ENCODE data around the gene MED29. TPM values are rescaled to one million over a fixed set of nuclear protein-coding genes. Genes with fewer than 3 reads are reported as not detected.

MED29 gene
- total RNA-seq, 2 experiments from 2014 or later: 28.3 to 31.3 TPM

DNA sequence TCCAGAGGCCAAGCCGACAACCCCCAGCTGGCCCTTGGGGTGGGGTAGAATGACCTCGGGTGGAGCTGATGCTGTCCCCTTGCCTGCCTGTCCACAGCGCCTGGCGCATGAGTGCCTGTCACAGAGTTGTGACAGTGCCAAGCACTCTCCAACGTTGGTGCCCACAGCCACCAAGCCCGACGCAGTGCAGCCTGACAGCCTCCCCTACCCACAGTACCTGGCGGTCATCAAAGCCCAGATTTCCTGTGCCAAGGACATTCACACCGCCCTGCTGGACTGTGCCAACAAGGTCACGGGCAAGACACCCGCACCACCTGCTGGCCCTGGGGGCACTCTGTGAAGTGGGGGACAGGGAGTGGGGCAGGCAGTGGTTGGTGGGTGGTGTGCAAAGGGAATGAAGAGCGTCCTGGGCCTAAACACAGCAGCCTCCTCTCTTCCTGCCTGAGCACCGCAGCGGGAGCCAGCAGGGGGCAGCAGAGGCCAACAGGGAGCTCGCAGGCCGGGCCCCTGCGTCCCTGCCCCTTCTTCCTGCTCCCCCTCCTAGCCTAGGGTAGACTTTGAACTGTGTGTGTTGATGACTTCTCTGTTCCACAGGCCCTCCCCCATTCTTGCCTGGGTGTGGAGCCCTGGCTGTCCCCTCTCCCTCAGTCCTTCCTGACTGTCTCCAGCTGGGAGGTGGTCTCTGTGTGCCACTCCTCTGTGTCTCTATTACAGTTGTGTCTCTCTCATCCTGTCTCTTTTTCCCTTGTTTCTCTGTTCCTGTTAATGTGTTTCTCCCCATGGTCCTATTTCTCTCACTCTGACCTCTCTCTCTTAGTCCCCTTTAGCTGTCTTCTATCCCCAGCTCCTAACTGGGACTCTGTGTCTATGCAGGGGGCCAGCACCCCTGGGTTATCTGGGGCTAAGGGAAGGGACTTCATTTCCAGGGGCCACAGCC lies 6.5 kb downstream of the MED29 start:
- CTCF ChIA-PET (ENCODE audit: unreplicated experiment): interaction anchor here (0.6 to 0.8 kb wide), 2 partner anchors 14 to 23 kb away, joined by 3 read pairs; no protein-coding TSS in a partner anchor
- Histone ChIP-seq H2AFZ (ENCODE audit: low read length) (no peak overlapping the region), H4K20me1 (ENCODE audit: insufficient read depth, low read length) (no peaks in the 10 kb centered on the region), H3K36me3 (ENCODE audit: insufficient read depth, low read length) (peaks cover 34% of the 10 kb centered on the region), H3K4me2 (ENCODE audit: low read length) (peak overlapping the region; percentile 68), H3K27ac (ENCODE audit: low read depth, low read length, poor library complexity, severe bottlenecking) (peak overlapping the region; percentile 75), H3K9me2 (ENCODE audit: insufficient read depth, low read length) (no peaks in the 10 kb centered on the region), H3K4me1 (ENCODE audit: insufficient read depth, low read length, poor library complexity, severe bottlenecking) (peaks cover 57% of the 10 kb centered on the region), H3K4me3 (ENCODE audit: low read depth, low read length, poor library complexity, severe bottlenecking) (peak overlapping the region; percentile 27), H3K9me3 (ENCODE audit: low read length) (no peaks in the 10 kb centered on the region), H3K79me2 (ENCODE audit: insufficient read depth, low read depth, low read length) (peaks cover 2% of the 10 kb centered on the region; the same call in 1 of the 2 replicates)
- peak; percentile 89 for DNase-seq (ENCODE audit: low spot score)
- TF ChIP-seq, protein P1, sequence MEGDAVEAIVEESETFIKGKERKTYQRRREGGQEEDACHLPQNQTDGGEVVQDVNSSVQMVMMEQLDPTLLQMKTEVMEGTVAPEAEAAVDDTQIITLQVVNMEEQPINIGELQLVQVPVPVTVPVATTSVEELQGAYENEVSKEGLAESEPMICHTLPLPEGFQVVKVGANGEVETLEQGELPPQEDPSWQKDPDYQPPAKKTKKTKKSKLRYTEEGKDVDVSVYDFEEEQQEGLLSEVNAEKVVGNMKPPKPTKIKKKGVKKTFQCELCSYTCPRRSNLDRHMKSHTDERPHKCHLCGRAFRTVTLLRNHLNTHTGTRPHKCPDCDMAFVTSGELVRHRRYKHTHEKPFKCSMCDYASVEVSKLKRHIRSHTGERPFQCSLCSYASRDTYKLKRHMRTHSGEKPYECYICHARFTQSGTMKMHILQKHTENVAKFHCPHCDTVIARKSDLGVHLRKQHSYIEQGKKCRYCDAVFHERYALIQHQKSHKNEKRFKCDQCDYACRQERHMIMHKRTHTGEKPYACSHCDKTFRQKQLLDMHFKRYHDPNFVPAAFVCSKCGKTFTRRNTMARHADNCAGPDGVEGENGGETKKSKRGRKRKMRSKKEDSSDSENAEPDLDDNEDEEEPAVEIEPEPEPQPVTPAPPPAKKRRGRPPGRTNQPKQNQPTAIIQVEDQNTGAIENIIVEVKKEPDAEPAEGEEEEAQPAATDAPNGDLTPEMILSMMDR (conservative IDR thresholded peaks at IDR 0.05; ENCODE audit: low read length): peak; percentile 88
- TF ChIP-seq EZH2phosphoT487 (IDR thresholded peaks at IDR 0.05; ENCODE audit: borderline replicate concordance, low read depth, low read length): no peak
- POLR2A ChIA-PET: interaction anchor here (0.7 to 2.3 kb wide), 3 partner anchors 11 to 16 kb away, joined by 3 to 14 read pairs (median 9); no protein-coding TSS in a partner anchor
- intact Hi-C loops (cut with micrococcal nuclease; ENCODE audit: unreplicated experiment): loop anchor here (1.0 kb wide), 1 partner anchor 15 kb away; the partner anchor contains the start of gene PLEKHG2
- no TSS peak for BruUV-seq (replicated peaks)

DNA sequence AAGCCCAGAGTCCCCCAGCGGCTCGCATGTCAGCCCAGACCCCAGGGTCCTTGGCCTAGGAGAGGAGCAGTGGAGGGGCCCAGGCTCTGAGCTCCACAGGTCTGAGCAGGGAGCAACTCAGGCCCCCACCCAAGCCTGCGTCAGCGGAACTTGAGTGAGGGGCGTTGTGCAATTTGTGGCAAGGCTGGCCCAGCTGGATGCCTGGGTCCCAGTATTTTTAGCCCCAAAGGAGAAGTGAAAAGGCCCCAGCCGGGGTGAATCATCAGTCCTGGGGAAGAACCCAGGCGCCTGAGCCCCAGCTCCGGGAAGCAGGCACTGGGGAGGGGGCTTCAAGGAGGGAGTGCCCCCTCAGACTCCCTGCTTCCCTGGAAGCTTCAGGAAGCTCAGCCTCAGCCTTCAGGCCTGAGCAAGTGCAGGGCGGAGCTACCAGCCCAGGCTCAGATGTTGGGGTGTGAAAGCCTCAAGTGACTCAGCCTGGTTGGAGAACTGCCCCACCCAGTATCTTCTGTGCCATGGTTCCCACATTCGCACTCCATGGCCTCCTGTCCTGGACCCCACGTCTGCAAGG lies 7.2 kb downstream of the MED29 start:
- Histone ChIP-seq H3K4me2 (ENCODE audit: low read length) (peak overlapping the region; percentile 68), H4K20me1 (ENCODE audit: insufficient read depth, low read length) (no peaks in the 10 kb centered on the region), H3K36me3 (ENCODE audit: insufficient read depth, low read length) (peaks cover 33% of the 10 kb centered on the region), H3K9me2 (ENCODE audit: insufficient read depth, low read length) (no peaks in the 10 kb centered on the region), H3K4me3 (ENCODE audit: low read depth, low read length, poor library complexity, severe bottlenecking) (peak overlapping the region; percentile 27), H3K79me2 (ENCODE audit: insufficient read depth, low read depth, low read length) (no peaks in the 10 kb centered on the region), H2AFZ (ENCODE audit: low read length) (no peak overlapping the region), H3K9me3 (ENCODE audit: low read length) (no peaks in the 10 kb centered on the region), H3K27ac (ENCODE audit: low read depth, low read length, poor library complexity, severe bottlenecking) (peak overlapping the region; percentile 75), H3K4me1 (ENCODE audit: insufficient read depth, low read length, poor library complexity, severe bottlenecking) (peaks cover 62% of the 10 kb centered on the region)
- CTCF ChIA-PET (ENCODE audit: unreplicated experiment): interaction anchor here (0.6 to 0.8 kb wide), 2 partner anchors 13 to 23 kb away, joined by 3 read pairs; no protein-coding TSS in a partner anchor
- POLR2A ChIA-PET: interaction anchor here (0.7 to 2.3 kb wide), 3 partner anchors 10 to 16 kb away, joined by 3 to 14 read pairs (median 9); no protein-coding TSS in a partner anchor
- intact Hi-C loops (cut with micrococcal nuclease; ENCODE audit: unreplicated experiment): no loop called here
- BruUV-seq (replicated peaks): no TSS peak
- DNase-seq (ENCODE audit: low spot score): no peak
- no peak for TF ChIP-seq EZH2phosphoT487 (IDR thresholded peaks at IDR 0.05; ENCODE audit: borderline replicate concordance, low read depth, low read length)
- TF ChIP-seq, protein P1 (conservative IDR thresholded peaks at IDR 0.05; ENCODE audit: low read length): no peak
